ENCODE data around the gene PLXNA2.

Gene PLXNA2

GRCh38 chr1:208261874-208262273, 17.7 kb upstream of the PLXNA2 start:
- H3K4me1 Mint-ChIP-seq = peaks cover 12% of the 10 kb centered on the region

DNA sequence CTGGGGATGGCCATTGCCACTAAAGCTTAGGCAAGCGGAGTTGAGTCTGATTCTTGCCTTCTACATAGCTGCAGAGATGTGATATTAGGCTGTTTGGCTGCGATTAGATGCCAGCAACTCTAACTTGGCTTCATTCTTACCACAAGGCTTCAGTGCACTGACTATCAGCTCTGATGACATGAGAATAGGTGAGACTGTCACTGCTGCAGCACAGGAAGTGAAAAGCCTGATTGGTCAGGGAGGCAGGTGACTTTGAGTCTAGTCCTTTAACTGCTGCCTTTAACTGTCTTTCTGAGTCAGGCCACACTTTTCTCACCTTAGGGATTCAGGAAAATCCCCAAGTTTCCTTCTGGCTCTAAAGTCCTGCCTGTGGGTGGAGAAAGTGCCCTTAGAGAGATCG, 14.1 kb upstream of the PLXNA2 start:
- Mint-ChIP-seq H3K4me1 (peaks cover 8% of the 10 kb centered on the region), H3K4me3 (no peak overlapping the region), H3K9me3 (peaks cover 21% of the 10 kb centered on the region), H3K27ac (no peak overlapping the region), H3K36me3 (ENCODE audit: low read depth) (peaks cover 6% of the 10 kb centered on the region), H3K27me3 (ENCODE audit: low read depth) (peaks cover 31% of the 10 kb centered on the region)
- TF ChIP-seq CTCF (IDR thresholded peaks at IDR 0.05; ENCODE audit: unreplicated experiment in 3 of 3) = no peak

More at GRCh38 chr1:208261874-208262273, 17.7 kb upstream of the PLXNA2 start:
- Mint-ChIP-seq H3K27ac (no peak overlapping the region), H3K4me3 (no peak overlapping the region), H3K27me3 (ENCODE audit: low read depth) (peaks cover 13% of the 10 kb centered on the region), H3K36me3 (ENCODE audit: low read depth) (peaks cover 6% of the 10 kb centered on the region), H3K9me3 (peaks cover 21% of the 10 kb centered on the region)
- no peak for TF ChIP-seq CTCF (IDR thresholded peaks at IDR 0.05; ENCODE audit: unreplicated experiment in 3 of 3)

GRCh38 chr1:208257351-208257750, 13.2 kb upstream of the PLXNA2 start:
- Mint-ChIP-seq H3K4me3 (no peak overlapping the region), H3K27me3 (ENCODE audit: low read depth) (peaks cover 33% of the 10 kb centered on the region), H3K9me3 (peaks cover 19% of the 10 kb centered on the region), H3K27ac (no peak overlapping the region), H3K4me1 (peaks cover 15% of the 10 kb centered on the region), H3K36me3 (ENCODE audit: low read depth) (peaks cover 6% of the 10 kb centered on the region)
- no peak for TF ChIP-seq CTCF (IDR thresholded peaks at IDR 0.05; ENCODE audit: unreplicated experiment in 3 of 3)

DNA sequence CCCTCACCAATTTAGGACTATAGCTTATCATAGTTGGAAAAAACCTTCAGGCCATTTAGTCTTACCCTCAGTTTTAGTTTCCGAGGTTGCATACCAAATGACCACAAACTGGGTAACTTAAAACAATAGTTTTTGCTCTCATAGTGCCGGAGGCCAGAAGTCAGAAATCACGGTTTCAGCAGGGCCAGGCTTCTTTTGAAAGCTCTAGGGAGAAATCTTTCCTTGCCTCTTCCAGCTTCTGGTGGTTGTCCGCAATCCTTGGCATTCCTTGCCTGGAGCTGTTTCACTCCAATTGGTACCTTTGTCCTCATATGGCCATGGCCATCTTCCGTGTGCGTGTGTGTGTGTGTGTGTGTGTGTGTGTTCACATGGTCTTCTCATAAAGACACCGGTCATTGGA, 12.4 kb upstream of the PLXNA2 start:
- TF ChIP-seq CTCF (IDR thresholded peaks at IDR 0.05; ENCODE audit: unreplicated experiment in 3 of 3) = no peak
- Mint-ChIP-seq H3K4me3 (no peak overlapping the region), H3K9me3 (peaks cover 13% of the 10 kb centered on the region), H3K27me3 (ENCODE audit: low read depth) (peaks cover 39% of the 10 kb centered on the region), H3K4me1 (peaks cover 21% of the 10 kb centered on the region), H3K36me3 (ENCODE audit: low read depth) (peaks cover 6% of the 10 kb centered on the region), H3K27ac (no peak overlapping the region)

- peaks cover 13% of the 10 kb centered on the region for H3K9me3 Mint-ChIP-seq
- no peak for TF ChIP-seq CTCF (IDR thresholded peaks at IDR 0.05; ENCODE audit: unreplicated experiment in 3 of 3)
- H3K4me3 Mint-ChIP-seq = no peak overlapping the region
- H3K27me3 Mint-ChIP-seq (ENCODE audit: low read depth) = peaks cover 43% of the 10 kb centered on the region
- H3K27ac Mint-ChIP-seq = no peak overlapping the region
- peaks cover 6% of the 10 kb centered on the region for H3K36me3 Mint-ChIP-seq (ENCODE audit: low read depth)
- peaks cover 24% of the 10 kb centered on the region for H3K4me1 Mint-ChIP-seq
These were observed 11.9 kb upstream of the PLXNA2 start for GRCh38 chr1:208256091-208256490.

GRCh38 chr1:208254862-208255261, 10.7 kb upstream of the PLXNA2 start:
- Mint-ChIP-seq H3K36me3 (ENCODE audit: low read depth) (peaks cover 6% of the 10 kb centered on the region), H3K4me3 (no peak overlapping the region), H3K27ac (no peak overlapping the region), H3K9me3 (peaks cover 9% of the 10 kb centered on the region), H3K27me3 (ENCODE audit: low read depth) (peaks cover 51% of the 10 kb centered on the region), H3K4me1 (peaks cover 24% of the 10 kb centered on the region)
- no peak for TF ChIP-seq CTCF (IDR thresholded peaks at IDR 0.05; ENCODE audit: unreplicated experiment in 3 of 3)

Data from nephron (organoid).